Progenitor cell of endocrine pancreas (in vitro differentiated cells): Measurements from ENCODE around the gene SNRNP200. TPM values are rescaled to one million over a fixed set of nuclear protein-coding genes. Genes with fewer than 3 reads are reported as not detected.

Source experiments
- DNase-seq: peaks from one replicate; pipeline ENCODE4 v3.0.0; 2021; ENCODE audit warnings: low spot score; ENCODE audit not compliant: unreplicated experiment
- H3K27ac Mint-ChIP-seq: 2 replicates; pipeline ENCODE4 v1.8.0; 2021; ENCODE audit warnings: mild to moderate bottlenecking, moderate library complexity, mixed read lengths
- H3K27me3 Mint-ChIP-seq: 2 replicates; pipeline ENCODE4 v1.8.0; 2021; ENCODE audit warnings: mixed read lengths
- H3K36me3 Mint-ChIP-seq: 2 replicates; pipeline ENCODE4 v1.8.0; 2022; ENCODE audit warnings: mixed read lengths; ENCODE audit not compliant: insufficient read depth
- H3K4me1 Mint-ChIP-seq: 2 replicates; pipeline ENCODE4 v1.8.0; 2021; ENCODE audit warnings: low read depth, mixed read lengths
- H3K4me3 Mint-ChIP-seq: 2 replicates; pipeline ENCODE4 v1.8.0; 2021; ENCODE audit warnings: low read depth, mild to moderate bottlenecking, moderate library complexity, mixed read lengths
- H3K9me3 Mint-ChIP-seq: 2 replicates; pipeline ENCODE4 v1.8.0; 2021; ENCODE audit warnings: low read depth, mixed read lengths
- CTCF ChIP-seq: fragments of 200-600 bp; sonication (generic); IDR thresholded peaks from one replicate; pipeline ENCODE4 v1.5.0; 2021; ENCODE audit warnings: antibody characterized with exemption, mild to moderate bottlenecking; ENCODE audit not compliant: unreplicated experiment
- total RNA-seq: library from RNA; stranded (reverse); gene quantifications from 2 replicates; pipeline ENCODE4 v1.2.1, GENCODE V29; 2021

SNRNP200 gene
- total RNA-seq, 1 donor from 2014 or later: 235 TPM

GRCh38 chr2:96329874-96330273 is 24.5 kb upstream of the SNRNP200 start:
- H3K9me3 Mint-ChIP-seq: no peaks in the 10 kb centered on the region
- H3K36me3 Mint-ChIP-seq: peaks cover 5% of the 10 kb centered on the region
- peaks cover 13% of the 10 kb centered on the region for H3K27me3 Mint-ChIP-seq
- peaks cover 9% of the 10 kb centered on the region for H3K4me1 Mint-ChIP-seq
- no peak for TF ChIP-seq CTCF
- no peak overlapping the region for H3K27ac Mint-ChIP-seq
- DNase-seq: no peak
- no peak overlapping the region for H3K4me3 Mint-ChIP-seq

GRCh38 chr2:96329456-96329855 is 24.1 kb upstream of the SNRNP200 start:
- no peak overlapping the region for H3K27ac Mint-ChIP-seq
- no peak for DNase-seq
- H3K4me3 Mint-ChIP-seq: no peak overlapping the region
- peaks cover 6% of the 10 kb centered on the region for H3K4me1 Mint-ChIP-seq
- no peak for TF ChIP-seq CTCF
- no peaks in the 10 kb centered on the region for H3K9me3 Mint-ChIP-seq
- peaks cover 5% of the 10 kb centered on the region for H3K36me3 Mint-ChIP-seq
- H3K27me3 Mint-ChIP-seq: peaks cover 17% of the 10 kb centered on the region

- Mint-ChIP-seq H3K36me3 (peaks cover 5% of the 10 kb centered on the region), H3K27me3 (peaks cover 33% of the 10 kb centered on the region), H3K9me3 (no peaks in the 10 kb centered on the region), H3K27ac (no peak overlapping the region), H3K4me3 (no peak overlapping the region), H3K4me1 (peaks cover 6% of the 10 kb centered on the region)
- no peak for TF ChIP-seq CTCF
- DNase-seq: no peak
These were observed 21.9 kb upstream of the SNRNP200 start for GRCh38 chr2:96326990-96327820.

GRCh38 chr2:96326564-96326963 is 21.2 kb upstream of the SNRNP200 start:
- Mint-ChIP-seq H3K9me3 (no peaks in the 10 kb centered on the region), H3K4me3 (no peak overlapping the region), H3K27ac (no peak overlapping the region), H3K27me3 (peaks cover 38% of the 10 kb centered on the region), H3K36me3 (peaks cover 5% of the 10 kb centered on the region), H3K4me1 (peaks cover 8% of the 10 kb centered on the region)
- no peak for DNase-seq
- TF ChIP-seq CTCF: no peak

- no peak for DNase-seq
- peaks cover 45% of the 10 kb centered on the region for H3K27me3 Mint-ChIP-seq
- H3K36me3 Mint-ChIP-seq: peaks cover 5% of the 10 kb centered on the region
- H3K9me3 Mint-ChIP-seq: no peaks in the 10 kb centered on the region
- peak overlapping the region; percentile 78 for H3K4me3 Mint-ChIP-seq
- H3K4me1 Mint-ChIP-seq: peaks cover 10% of the 10 kb centered on the region
- TF ChIP-seq CTCF: no peak
- H3K27ac Mint-ChIP-seq: no peak overlapping the region
These were observed 20.5 kb upstream of the SNRNP200 start for GRCh38 chr2:96325884-96326255.
